Measurements from ENCODE around the gene FAM193B. TPM values are rescaled to one million over a fixed set of nuclear protein-coding genes. Genes with fewer than 3 reads are reported as not detected.

The FAM193B gene
- total and polyA plus RNA-seq, 10 donors = 86.9 to 364 (median 134) TPM

DNA sequence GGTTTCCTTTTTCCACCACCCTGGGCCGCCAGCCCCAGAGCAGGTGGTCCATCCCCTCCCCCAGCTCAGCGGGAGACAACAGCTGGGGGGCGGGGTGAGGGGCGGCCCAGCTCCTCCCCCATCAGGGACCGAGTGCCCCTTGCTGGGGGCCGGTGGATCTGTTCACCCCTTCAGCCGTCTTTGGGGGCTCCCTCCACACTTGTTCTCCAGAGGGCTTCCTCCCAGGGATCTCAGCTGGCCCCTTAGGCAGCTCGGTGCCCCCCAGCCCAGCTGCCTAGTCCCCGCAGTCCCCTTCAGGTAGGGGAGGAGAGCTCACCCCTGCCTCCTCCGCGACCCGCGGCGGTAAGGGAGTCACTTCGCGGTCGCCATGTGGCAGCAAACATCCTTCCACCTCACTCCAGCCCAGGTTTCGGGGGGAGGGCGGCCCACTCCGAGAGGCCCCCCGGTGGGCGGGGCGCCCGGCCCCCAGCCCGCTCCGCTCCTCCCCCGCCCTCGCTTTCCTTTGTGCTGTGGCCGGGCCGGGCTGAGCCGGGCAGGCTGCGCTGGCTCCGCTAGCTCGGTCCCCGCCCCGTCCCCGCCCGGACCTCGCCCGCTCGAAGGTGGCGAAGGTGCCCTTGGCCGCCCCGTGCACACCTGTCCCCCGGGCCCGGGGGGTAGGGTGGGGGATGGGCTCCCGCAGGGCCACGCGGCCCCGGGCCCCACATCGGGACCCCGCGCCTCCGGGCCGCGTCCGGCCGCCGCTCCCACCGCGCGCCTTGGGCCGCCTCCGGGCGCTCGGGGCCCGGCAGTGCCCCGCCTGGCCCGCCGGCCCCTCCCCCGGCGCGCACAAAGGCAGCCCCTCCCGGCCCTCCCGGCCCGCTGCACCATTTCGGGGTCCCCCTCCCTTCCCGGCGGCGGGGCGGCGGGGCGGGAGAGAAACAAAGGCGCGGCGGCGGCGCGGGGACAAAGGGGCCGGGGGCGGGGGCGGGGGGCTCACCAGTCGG is 81.6 kb downstream of the FAM193B start:
- WGBS, 5 donors = 2% methylated on average over 32 to 93 of the region's 93 CpGs
- no peak for TF ChIP-seq CTCF (IDR thresholded peaks at IDR 0.05 in 8 of 11, conservative IDR thresholded peaks at IDR 0.05 in 3 of 11)
- no peak for TF ChIP-seq POLR2A (IDR thresholded peaks at IDR 0.05)
- peak in 2 of 3 donors; percentile 11 to 36 for TF ChIP-seq POLR2AphosphoS5 (IDR thresholded peaks at IDR 0.05)
- DNase-seq = peak; percentile 85
- H3K27ac ChIP-seq = peak overlapping the region in 7 of 8 donors; percentile 27 to 81 (median 66)
- peaks cover 4 to 86% (median 52%) of the 10 kb centered on the region in 6 donors for H3K4me1 ChIP-seq
- peaks cover 0 to 32% (median 10%) of the 10 kb centered on the region in 7 donors for H3K27me3 ChIP-seq (replicated peaks in 1 of 7)
- no peaks in the 10 kb centered on the region for H3K36me3 ChIP-seq
- intact Hi-C loops (cut with DNase I; ENCODE audit: low total_unique reads) = no loop called here
- H3K4me3 ChIP-seq = peak overlapping the region; percentile 38 to 82 (median 53)
- H3K9me3 ChIP-seq = no peaks in the 10 kb centered on the region

- Histone ChIP-seq H3K27me3 (replicated peaks in 1 of 7) (peaks cover 0 to 32% (median 10%) of the 10 kb centered on the region in 7 donors), H3K4me1 (peaks cover 4 to 77% (median 47%) of the 10 kb centered on the region in 6 donors), H3K36me3 (peaks cover 0 to 10% (median 4%) of the 10 kb centered on the region in 6 donors), H3K27ac (peak overlapping the region in 3 of 8 donors; percentile 72 to 81 (median 78)), H3K9me3 (no peaks in the 10 kb centered on the region), H3K4me3 (peak overlapping the region in 5 of 8 donors; percentile 50 to 82 (median 59))
- intact Hi-C loops (cut with DNase I; ENCODE audit: low total_unique reads) = no loop called here
- 73 to 76% (median 75%) methylated on average over 9 to 14 of the region's 14 CpGs for WGBS, 5 donors
- DNase-seq = no peak
- TF ChIP-seq POLR2AphosphoS5 (IDR thresholded peaks at IDR 0.05) = no peak
- no peak for TF ChIP-seq POLR2A (IDR thresholded peaks at IDR 0.05)
- no peak for TF ChIP-seq CTCF (IDR thresholded peaks at IDR 0.05 in 8 of 11, conservative IDR thresholded peaks at IDR 0.05 in 3 of 11)
Measured at GRCh38 chr5:177471610-177472356, 82.6 kb downstream of the FAM193B start.

GRCh38 chr5:177470759-177471536 is 83.4 kb downstream of the FAM193B start:
- Histone ChIP-seq H3K4me3 (no peak overlapping the region), H3K36me3 (peaks cover 0 to 18% (median 8%) of the 10 kb centered on the region in 6 donors), H3K4me1 (peaks cover 4 to 68% (median 39%) of the 10 kb centered on the region in 6 donors), H3K27ac (peak overlapping the region in 1 of 8 donors; percentile 81), H3K27me3 (replicated peaks in 1 of 7) (peaks cover 0 to 32% (median 10%) of the 10 kb centered on the region in 7 donors), H3K9me3 (no peaks in the 10 kb centered on the region)
- 83 to 91% (median 87%) methylated on average over 9 to 10 of the region's 10 CpGs for WGBS, 5 donors
- TF ChIP-seq POLR2A (IDR thresholded peaks at IDR 0.05) (no peak), POLR2AphosphoS5 (IDR thresholded peaks at IDR 0.05) (no peak), CTCF (IDR thresholded peaks at IDR 0.05 in 8 of 11, conservative IDR thresholded peaks at IDR 0.05 in 3 of 11) (no peak)
- no peak for DNase-seq
- intact Hi-C loops (cut with DNase I; ENCODE audit: low total_unique reads) = no loop called here

Other genes starting within 250 kb of the FAM193B start
- gene MXD3, start 242.7 kb downstream of the FAM193B start, total RNA-seq = 10 to 100 TPM; 19.3 to 80.7 (median 26.7) TPM
- 10 to 100 TPM; 25.9 to 32.5 (median 26.2) TPM for gene MXD3, start 242.7 kb downstream of the FAM193B start, polyA plus RNA-seq
- 100 to 1,000 TPM in 4 of 7 donors, 10 to 100 TPM in 3; 92.4 to 211 (median 109) TPM for gene LMAN2, start 202.9 kb downstream of the FAM193B start, total RNA-seq
- gene LMAN2, start 202.9 kb downstream of the FAM193B start, polyA plus RNA-seq = 10 to 100 TPM; 50.1 to 96.6 (median 72.5) TPM
- 100 to 1,000 TPM in 1 of 7 donors, 10 to 100 TPM in 6; 61.5 to 111 (median 77.1) TPM for gene RGS14, start 196.6 kb downstream of the FAM193B start, total RNA-seq
- gene RGS14, start 196.6 kb downstream of the FAM193B start, polyA plus RNA-seq = 10 to 100 TPM; 45.3 to 95.9 (median 61.6) TPM
- under 1 TPM in 5 of 7 donors, not detected in 2; 0.13 to 0.77 (median 0.19) TPM for gene SLC34A1, start 170.1 kb downstream of the FAM193B start, total RNA-seq
- gene SLC34A1, start 170.1 kb downstream of the FAM193B start, polyA plus RNA-seq = under 1 TPM in 2 of 3 donors, not detected in 1; 0.02 to 0.06 TPM
- gene PFN3, start 153.9 kb downstream of the FAM193B start, total RNA-seq = not detected
- not detected for gene PFN3, start 153.9 kb downstream of the FAM193B start, polyA plus RNA-seq
- gene F12, start 145.0 kb downstream of the FAM193B start, total RNA-seq = 1 to 10 TPM in 3 of 7 donors, under 1 TPM in 4; 0.60 to 1.7 (median 0.94) TPM
- gene F12, start 145.0 kb downstream of the FAM193B start, polyA plus RNA-seq = 1 to 10 TPM; 1.1 to 2.3 (median 1.3) TPM
- 100 to 1,000 TPM; 114 to 170 (median 149) TPM for gene GRK6, start 127.9 kb downstream of the FAM193B start, total RNA-seq
- gene GRK6, start 127.9 kb downstream of the FAM193B start, polyA plus RNA-seq = 10 to 100 TPM; 45.7 to 75.9 (median 55.3) TPM
- gene PRR7, start 107.7 kb downstream of the FAM193B start, total RNA-seq = 1 to 10 TPM in 6 of 7 donors, not detected in 1; 2.6 to 5.3 (median 4.7) TPM
- 1 to 10 TPM; 1.7 to 5.7 (median 3.9) TPM for gene PRR7, start 107.7 kb downstream of the FAM193B start, polyA plus RNA-seq
- 10 to 100 TPM; 13.0 to 26.5 (median 17.6) TPM for gene DBN1, start 80.9 kb downstream of the FAM193B start, total RNA-seq
- gene DBN1, start 80.9 kb downstream of the FAM193B start, polyA plus RNA-seq = 10 to 100 TPM in 1 of 3 donors, 1 to 10 TPM in 2; 6.8 to 16.3 (median 7.6) TPM
- 100 to 1,000 TPM in 3 of 7 donors, 10 to 100 TPM in 4; 44.8 to 220 (median 86.4) TPM for gene PDLIM7, start 57.0 kb downstream of the FAM193B start, total RNA-seq
- gene PDLIM7, start 57.0 kb downstream of the FAM193B start, polyA plus RNA-seq = 100 to 1,000 TPM in 1 of 3 donors, 10 to 100 TPM in 2; 42.5 to 125 (median 59.2) TPM
- 100 to 1,000 TPM; 111 to 231 (median 149) TPM for gene DOK3, start 44.7 kb downstream of the FAM193B start, total RNA-seq
- gene DOK3, start 44.7 kb downstream of the FAM193B start, polyA plus RNA-seq = 100 to 1,000 TPM in 1 of 3 donors, 10 to 100 TPM in 2; 69.9 to 144 (median 98.4) TPM
- 100 to 1,000 TPM in 2 of 7 donors, 10 to 100 TPM in 5; 68.9 to 126 (median 91.8) TPM for gene DDX41, start 37.6 kb downstream of the FAM193B start, total RNA-seq
- gene DDX41, start 37.6 kb downstream of the FAM193B start, polyA plus RNA-seq = 10 to 100 TPM; 68.9 to 99.4 (median 92.9) TPM
- 100 to 1,000 TPM in 4 of 7 donors, 10 to 100 TPM in 3; 72.0 to 126 (median 110) TPM for gene TMED9, start 37.6 kb upstream of the FAM193B start, total RNA-seq
- gene TMED9, start 37.6 kb upstream of the FAM193B start, polyA plus RNA-seq = 10 to 100 TPM; 52.6 to 96.9 (median 91.9) TPM
- gene B4GALT7, start 45.6 kb upstream of the FAM193B start, total RNA-seq = 10 to 100 TPM; 26.8 to 35.6 (median 32.5) TPM
- gene B4GALT7, start 45.6 kb upstream of the FAM193B start, polyA plus RNA-seq = 10 to 100 TPM; 22.7 to 43.8 (median 37.4) TPM
- 10 to 100 TPM; 32.0 to 94.7 (median 56.2) TPM for gene FAM153A, start 228.3 kb upstream of the FAM193B start, total RNA-seq
- gene FAM153A, start 228.3 kb upstream of the FAM193B start, polyA plus RNA-seq = 10 to 100 TPM; 18.4 to 24.5 (median 23.5) TPM